HepG2 (cell line): ENCODE results near the gene SLC19A3. TPM values are rescaled to one million over a fixed set of nuclear protein-coding genes. Genes with fewer than 3 reads are reported as not detected.

Experiments
- BCL6 ChIP-seq: IDR thresholded peaks from 2 replicates; pipeline ENCODE4 v1.6.1; 2016; ENCODE audit warnings: missing genetic modification reagents, missing compliant biosample characterization
- CAMTA2 ChIP-seq: sonication (generic); formaldehyde crosslinking; IDR thresholded peaks from 2 replicates; pipeline ENCODE4 v1.4.0; 2020; ENCODE audit warnings: mild to moderate bottlenecking, missing genetic modification reagents, borderline replicate concordance
- CEBPG ChIP-seq: IDR thresholded peaks from 2 replicates; pipeline ENCODE4 v1.6.1; 2016
- DMAP1 ChIP-seq: IDR thresholded peaks from 2 replicates; pipeline ENCODE4 v1.6.1; 2016
- GATA4 ChIP-seq: sonication (generic); IDR thresholded peaks from 2 replicates; pipeline ENCODE4 v1.6.1; 2016; ENCODE audit warnings: antibody characterized with exemption, low read depth, borderline replicate concordance
- HNF4G ChIP-seq, 2 experiments: sonication (generic) in 1 of 2; formaldehyde crosslinking in 1 of 2; IDR thresholded peaks; 2 replicates each; pipeline versions ENCODE4 v1.4.0 to v1.6.1; 2011 to 2020; ENCODE audit warnings: borderline replicate concordance in 2 of 2, low read depth in 2 of 2, mild to moderate bottlenecking in 2 of 2, low read length in 1 of 2, missing genetic modification reagents in 1 of 2, moderate library complexity in 1 of 2
- HOXA3 ChIP-seq: sonication (generic); formaldehyde crosslinking; IDR thresholded peaks from 2 replicates; pipeline ENCODE4 v1.5.0; 2020; ENCODE audit warnings: missing genetic modification reagents
- ISL2 ChIP-seq: sonication (generic); formaldehyde crosslinking; IDR thresholded peaks from 2 replicates; pipeline ENCODE4 v1.5.0; 2020; ENCODE audit warnings: missing genetic modification reagents
- KDM2A ChIP-seq: sonication (generic); formaldehyde crosslinking; IDR thresholded peaks from 2 replicates; pipeline ENCODE4 v1.4.0; 2020; ENCODE audit warnings: low read depth, missing genetic modification reagents, borderline replicate concordance
- KDM6A ChIP-seq: IDR thresholded peaks from 2 replicates; pipeline ENCODE4 v1.6.1; 2016; ENCODE audit warnings: low read depth
- NCOR1 ChIP-seq: fragments of 200-600 bp; sonication (generic); IDR thresholded peaks from 2 replicates; pipeline ENCODE4 v1.7.0; 2017; ENCODE audit warnings: antibody characterized with exemption, low read length, borderline replicate concordance
- NFIC ChIP-seq: IDR thresholded peaks from 2 replicates; pipeline ENCODE4 v1.6.1; 2012; ENCODE audit warnings: mild to moderate bottlenecking, low read length, inconsistent platforms
- PITX1 ChIP-seq: sonication (generic); formaldehyde crosslinking; IDR thresholded peaks from 2 replicates; pipeline ENCODE4 v1.5.1; 2020; ENCODE audit warnings: mild to moderate bottlenecking, missing genetic modification reagents
- PPARG ChIP-seq: conservative IDR thresholded peaks from 2 replicates; pipeline ENCODE4 v1.6.1; 2016; ENCODE audit warnings: missing biosample characterization, missing genetic modification reagents
- SOX5 ChIP-seq: IDR thresholded peaks from 2 replicates; pipeline ENCODE4 v1.6.1; 2016; ENCODE audit warnings: borderline replicate concordance
- SRY ChIP-seq: sonication (generic); formaldehyde crosslinking; IDR thresholded peaks from 2 replicates; pipeline ENCODE4 v1.8.0; 2022; ENCODE audit warnings: mild to moderate bottlenecking, missing genetic modification reagents
- TAF1 ChIP-seq: sonication (generic); formaldehyde crosslinking; IDR thresholded peaks from 2 replicates; pipeline ENCODE4 v1.4.0; 2020; ENCODE audit warnings: missing genetic modification reagents
- TBX2 ChIP-seq: sonication (generic); formaldehyde crosslinking; IDR thresholded peaks from 2 replicates; pipeline ENCODE4 v1.5.0; 2020; ENCODE audit warnings: missing genetic modification reagents, mild to moderate bottlenecking, borderline replicate concordance
- TBX3 ChIP-seq: fragments of 450-650 bp; IDR thresholded peaks from 2 replicates; pipeline ENCODE4 v1.6.1; 2017; ENCODE audit warnings: antibody characterized with exemption, mild to moderate bottlenecking, inconsistent platforms, borderline replicate concordance
- ZKSCAN5 ChIP-seq: sonication (generic); formaldehyde crosslinking; IDR thresholded peaks from 2 replicates; pipeline ENCODE4 v1.5.1; 2020; ENCODE audit warnings: mild to moderate bottlenecking, missing genetic modification reagents
- ZNF317 ChIP-seq: sonication (generic); formaldehyde crosslinking; IDR thresholded peaks from 2 replicates; pipeline ENCODE4 v1.5.0; 2020; ENCODE audit warnings: mild to moderate bottlenecking, missing genetic modification reagents
- polyA plus RNA-seq, 8 experiments: library from polyadenylated mRNA; depleted of rRNA in 3 of 8; stranded (reverse) in 7 of 8; unstranded in 1 of 8; fragments of >200 nt; fragmentation: Illumina TruSeq in 4 of 8; extraction: Trizol in 4 of 8; gene quantifications; 2 replicates each; pipeline versions ENCODE4 v1.2.1 to v1.2.3, GENCODE V29; 2011 to 2016; ENCODE audit warnings: low read depth in 4 of 8, missing spikeins in 1 of 8, mixed read lengths in 1 of 8; ENCODE audit not compliant: insufficient read depth in 1 of 8
- total RNA-seq, 5 experiments: library from RNA; depleted of rRNA; stranded (reverse); fragments of >200 nt; fragmentation: Illumina TruSeq; extraction: Trizol; gene quantifications; 2 replicates each; pipeline ENCODE4 v1.2.3, GENCODE V29; 2016; ENCODE audit warnings: low read depth in 1 of 5
- TF ChIP-seq, protein P1 (sequence below): sonication (generic); formaldehyde crosslinking; conservative IDR thresholded peaks from 2 replicates; pipeline ENCODE4 v1.4.0; 2020; ENCODE audit warnings: mild to moderate bottlenecking, missing genetic modification reagents, moderate library complexity
- TF ChIP-seq, protein P2 (sequence below): sonication (generic); formaldehyde crosslinking; IDR thresholded peaks from 2 replicates; pipeline ENCODE4 v1.4.0; 2020; ENCODE audit warnings: mild to moderate bottlenecking, missing genetic modification reagents
- TF ChIP-seq, protein P3 (sequence below): IDR thresholded peaks from 2 replicates; pipeline ENCODE4 v1.6.1; 2016

Gene SLC19A3
- total and polyA plus RNA-seq, 2 of the 13 experiments (the other 11 are each of a cell fraction or from before 2014, with no cell fraction given): 2.3 to 5.2 TPM

DNA sequence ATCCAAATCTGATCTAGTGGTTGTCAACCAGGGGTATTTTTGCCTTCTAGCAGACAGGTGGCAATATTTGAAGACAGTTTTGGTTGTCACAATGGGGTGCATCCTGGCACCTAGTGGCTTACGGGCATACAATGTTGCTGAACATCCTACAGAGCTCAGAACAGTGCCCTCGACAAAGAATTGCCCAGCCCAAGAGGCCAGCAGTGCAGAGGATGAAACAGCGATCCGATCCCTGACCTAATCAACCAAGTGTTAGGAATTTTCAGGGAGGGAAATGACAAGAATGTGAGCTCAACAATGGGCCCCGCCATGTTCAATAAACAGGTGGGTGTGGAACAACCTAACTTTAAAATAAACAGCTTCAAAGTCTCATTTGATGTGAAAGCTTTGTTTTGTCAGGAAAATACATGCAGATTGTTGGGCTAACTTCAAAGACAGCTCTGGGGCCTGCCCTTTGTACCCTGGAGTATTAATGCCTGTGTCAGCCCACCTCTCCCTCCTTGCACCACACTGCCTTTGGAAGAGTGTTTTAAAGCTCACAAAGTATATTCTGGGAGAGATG, 73.8 kb downstream of the SLC19A3 start (continued):
- TF ChIP-seq TAF1 (no peak), HNF4G (IDR thresholded peaks at IDR 0.05; ENCODE audit: borderline replicate concordance, low read depth, low read length) (peak; percentile 93), HNF4G (CRISPR knock-in tag; IDR thresholded peaks at IDR 0.05; ENCODE audit: borderline replicate concordance, low read depth) (peak; percentile 73; the same call in 1 of the 2 replicates), TBX2 (CRISPR knock-in tag) (peak; percentile 96; the same call in 1 of the 2 replicates), ZNF317 (CRISPR knock-in tag) (0 out of 2 replicates have a peak, but pooled peaks have one; percentile 23), NFIC (peak; percentile 92), SRY (CRISPR knock-in tag) (no peak), ISL2 (CRISPR knock-in tag) (peak; percentile 87), BCL6 (peak; percentile 81), KDM6A (CRISPR knock-in tag) (peak; percentile 64; the same call in 1 of the 2 replicates), PITX1 (peak; percentile 86; the same call in 1 of the 2 replicates), SOX5 (CRISPR knock-in tag) (peak; percentile 100), PPARG (CRISPR knock-in tag) (peak; percentile 70), TBX3 (peak; percentile 96), KDM2A (CRISPR knock-in tag) (peak; percentile 38; the same call in 1 of the 2 replicates), CEBPG (CRISPR knock-in tag) (peak; percentile 64), GATA4 (peak; percentile 73; the same call in 1 of the 2 replicates), CAMTA2 (CRISPR knock-in tag) (no peak), HOXA3 (CRISPR knock-in tag) (peak; percentile 27; the same call in 1 of the 2 replicates), DMAP1 (CRISPR knock-in tag) (peak; percentile 53), NCOR1 (peak; percentile 97), ZKSCAN5 (CRISPR knock-in tag) (no peak)
- TF ChIP-seq, protein P1, sequence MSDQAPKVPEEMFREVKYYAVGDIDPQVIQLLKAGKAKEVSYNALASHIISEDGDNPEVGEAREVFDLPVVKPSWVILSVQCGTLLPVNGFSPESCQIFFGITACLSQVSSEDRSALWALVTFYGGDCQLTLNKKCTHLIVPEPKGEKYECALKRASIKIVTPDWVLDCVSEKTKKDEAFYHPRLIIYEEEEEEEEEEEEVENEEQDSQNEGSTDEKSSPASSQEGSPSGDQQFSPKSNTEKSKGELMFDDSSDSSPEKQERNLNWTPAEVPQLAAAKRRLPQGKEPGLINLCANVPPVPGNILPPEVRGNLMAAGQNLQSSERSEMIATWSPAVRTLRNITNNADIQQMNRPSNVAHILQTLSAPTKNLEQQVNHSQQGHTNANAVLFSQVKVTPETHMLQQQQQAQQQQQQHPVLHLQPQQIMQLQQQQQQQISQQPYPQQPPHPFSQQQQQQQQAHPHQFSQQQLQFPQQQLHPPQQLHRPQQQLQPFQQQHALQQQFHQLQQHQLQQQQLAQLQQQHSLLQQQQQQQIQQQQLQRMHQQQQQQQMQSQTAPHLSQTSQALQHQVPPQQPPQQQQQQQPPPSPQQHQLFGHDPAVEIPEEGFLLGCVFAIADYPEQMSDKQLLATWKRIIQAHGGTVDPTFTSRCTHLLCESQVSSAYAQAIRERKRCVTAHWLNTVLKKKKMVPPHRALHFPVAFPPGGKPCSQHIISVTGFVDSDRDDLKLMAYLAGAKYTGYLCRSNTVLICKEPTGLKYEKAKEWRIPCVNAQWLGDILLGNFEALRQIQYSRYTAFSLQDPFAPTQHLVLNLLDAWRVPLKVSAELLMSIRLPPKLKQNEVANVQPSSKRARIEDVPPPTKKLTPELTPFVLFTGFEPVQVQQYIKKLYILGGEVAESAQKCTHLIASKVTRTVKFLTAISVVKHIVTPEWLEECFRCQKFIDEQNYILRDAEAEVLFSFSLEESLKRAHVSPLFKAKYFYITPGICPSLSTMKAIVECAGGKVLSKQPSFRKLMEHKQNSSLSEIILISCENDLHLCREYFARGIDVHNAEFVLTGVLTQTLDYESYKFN (CRISPR knock-in tag): peak; percentile 94
- TF ChIP-seq, protein P2, sequence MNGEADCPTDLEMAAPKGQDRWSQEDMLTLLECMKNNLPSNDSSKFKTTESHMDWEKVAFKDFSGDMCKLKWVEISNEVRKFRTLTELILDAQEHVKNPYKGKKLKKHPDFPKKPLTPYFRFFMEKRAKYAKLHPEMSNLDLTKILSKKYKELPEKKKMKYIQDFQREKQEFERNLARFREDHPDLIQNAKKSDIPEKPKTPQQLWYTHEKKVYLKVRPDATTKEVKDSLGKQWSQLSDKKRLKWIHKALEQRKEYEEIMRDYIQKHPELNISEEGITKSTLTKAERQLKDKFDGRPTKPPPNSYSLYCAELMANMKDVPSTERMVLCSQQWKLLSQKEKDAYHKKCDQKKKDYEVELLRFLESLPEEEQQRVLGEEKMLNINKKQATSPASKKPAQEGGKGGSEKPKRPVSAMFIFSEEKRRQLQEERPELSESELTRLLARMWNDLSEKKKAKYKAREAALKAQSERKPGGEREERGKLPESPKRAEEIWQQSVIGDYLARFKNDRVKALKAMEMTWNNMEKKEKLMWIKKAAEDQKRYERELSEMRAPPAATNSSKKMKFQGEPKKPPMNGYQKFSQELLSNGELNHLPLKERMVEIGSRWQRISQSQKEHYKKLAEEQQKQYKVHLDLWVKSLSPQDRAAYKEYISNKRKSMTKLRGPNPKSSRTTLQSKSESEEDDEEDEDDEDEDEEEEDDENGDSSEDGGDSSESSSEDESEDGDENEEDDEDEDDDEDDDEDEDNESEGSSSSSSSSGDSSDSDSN (CRISPR knock-in tag): no peak
- TF ChIP-seq, protein P3, sequence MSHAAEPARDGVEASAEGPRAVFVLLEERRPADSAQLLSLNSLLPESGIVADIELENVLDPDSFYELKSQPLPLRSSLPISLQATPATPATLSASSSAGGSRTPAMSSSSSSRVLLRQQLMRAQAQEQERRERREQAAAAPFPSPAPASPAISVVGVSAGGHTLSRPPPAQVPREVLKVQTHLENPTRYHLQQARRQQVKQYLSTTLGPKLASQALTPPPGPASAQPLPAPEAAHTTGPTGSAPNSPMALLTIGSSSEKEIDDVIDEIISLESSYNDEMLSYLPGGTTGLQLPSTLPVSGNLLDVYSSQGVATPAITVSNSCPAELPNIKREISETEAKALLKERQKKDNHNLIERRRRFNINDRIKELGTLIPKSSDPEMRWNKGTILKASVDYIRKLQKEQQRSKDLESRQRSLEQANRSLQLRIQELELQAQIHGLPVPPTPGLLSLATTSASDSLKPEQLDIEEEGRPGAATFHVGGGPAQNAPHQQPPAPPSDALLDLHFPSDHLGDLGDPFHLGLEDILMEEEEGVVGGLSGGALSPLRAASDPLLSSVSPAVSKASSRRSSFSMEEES: peak; percentile 61
